Psoas muscle (tissue), 8 donors: ENCODE results near the gene GMFB. TPM values are rescaled to one million over a fixed set of nuclear protein-coding genes. Genes with fewer than 3 reads are reported as not detected.

Experiments
- ATAC-seq, 4 donors: fragments of 200-7000 bp; cut with Tn5 transposase; one replicate each; pipeline ENCODE4 v1.9.1; 2020; ENCODE audit warnings: moderate library complexity in 3 of 4, mild to moderate bottlenecking in 2 of 4
- DNase-seq, 2 donors: peaks; one replicate each; pipeline ENCODE4 v3.0.0-alpha.2; 2020
- H3K27ac ChIP-seq: fragments of 200-600 bp; one replicate; pipeline ENCODE4 v1.8.0; 2022
- H3K27me3 ChIP-seq, 3 donors: fragments of 200-600 bp in 1 of 3; one replicate each; pipeline versions ENCODE4 v1.6.1 to v1.8.0; 2013 to 2022; ENCODE audit warnings: low read length in 2 of 3, mild to moderate bottlenecking in 2 of 3, moderate library complexity in 1 of 3; ENCODE audit not compliant: insufficient read depth in 3 of 3
- H3K36me3 ChIP-seq, 2 donors: fragments of 200-600 bp in 1 of 2; one replicate each; pipeline versions ENCODE4 v1.6.1 to v1.8.0; 2013 to 2022; ENCODE audit warnings: low read depth in 1 of 2, mild to moderate bottlenecking in 1 of 2, moderate library complexity in 1 of 2; ENCODE audit not compliant: insufficient read depth in 1 of 2
- H3K4me1 ChIP-seq: fragments of 200-600 bp; one replicate; pipeline ENCODE4 v1.8.0; 2022
- H3K4me3 ChIP-seq: fragments of 200-600 bp; one replicate; pipeline ENCODE4 v1.8.0; 2022; ENCODE audit warnings: mild to moderate bottlenecking
- H3K9me3 ChIP-seq: fragments of 200-600 bp; one replicate; pipeline ENCODE4 v1.8.0; 2022
- WGBS, 3 donors: extraction: QIAGEN DNeasy Blood & Tissue Kit; methylation state at CpG; one replicate each; pipeline versions ENCODE4 v1.1.6 to v1.1.7; 2013; 5-methylcytosine and 5-hydroxymethylcytosine counted together
- intact Hi-C, 2 donors: fragments of 100-400 bp; cut with DNase I; formaldehyde crosslinking; loops; one replicate each; pipeline versions ENCODE4 v1.11.0 to v1.14.2; 2022
- polyA plus RNA-seq, 3 donors: library from polyadenylated mRNA; stranded (reverse); fragments of 200-250 nt; gene quantifications; one replicate each; pipeline ENCODE4 v1.2.3, GENCODE V29; 2013
- total RNA-seq, 4 donors: library from RNA; stranded (reverse); fragmentation: NEBNext Ultra II Directional in 2 of 4; extraction: Animal tissue kit (Norgen Biotek cat#: 25700) in 2 of 4; gene quantifications; one replicate each; pipeline versions ENCODE4 v1.2.1 to v1.2.4, GENCODE V29; 2021 to 2023
- TF ChIP-seq, protein P1 (sequence below): fragments of 200-600 bp; IDR thresholded peaks from one replicate; pipeline ENCODE4 v1.8.0; 2022; ENCODE audit warnings: antibody characterized with exemption
- donor health status: healthy with polysubstance abuse.
- donor health status: DM: no; HTN: no; CAD: no; lungs with moderate emphysema.
- donor health status: Bipolar disorder and iron deficiency.
- donor health status: healthy.
- donor health status: DM: yes; HTN: yes; CAD: no.
- donor health status: DM: no; HTN: no; CAD: no.
- donor health status: DM: no; HTN: no; CAD: no.
- donor health status: DM: yes; HTN: yes; CAD: no.

GMFB gene
- total and polyA plus RNA-seq, 7 donors, result 5.0 to 22.9 (median 14.5) TPM

GRCh38 chr14:54487771-54488170, 1.0 kb downstream of the GMFB start:
- no peak for ATAC-seq
- Histone ChIP-seq H3K27me3 (no peaks in the 10 kb centered on the region), H3K27ac (peak overlapping the region; percentile 97), H3K4me3 (peak overlapping the region; percentile 99), H3K9me3 (no peaks in the 10 kb centered on the region), H3K36me3 (peaks cover 4 to 10% of the 10 kb centered on the region in 2 donors), H3K4me1 (peaks cover 15% of the 10 kb centered on the region)
- DNase-seq, result no peak
- TF ChIP-seq, protein P1, sequence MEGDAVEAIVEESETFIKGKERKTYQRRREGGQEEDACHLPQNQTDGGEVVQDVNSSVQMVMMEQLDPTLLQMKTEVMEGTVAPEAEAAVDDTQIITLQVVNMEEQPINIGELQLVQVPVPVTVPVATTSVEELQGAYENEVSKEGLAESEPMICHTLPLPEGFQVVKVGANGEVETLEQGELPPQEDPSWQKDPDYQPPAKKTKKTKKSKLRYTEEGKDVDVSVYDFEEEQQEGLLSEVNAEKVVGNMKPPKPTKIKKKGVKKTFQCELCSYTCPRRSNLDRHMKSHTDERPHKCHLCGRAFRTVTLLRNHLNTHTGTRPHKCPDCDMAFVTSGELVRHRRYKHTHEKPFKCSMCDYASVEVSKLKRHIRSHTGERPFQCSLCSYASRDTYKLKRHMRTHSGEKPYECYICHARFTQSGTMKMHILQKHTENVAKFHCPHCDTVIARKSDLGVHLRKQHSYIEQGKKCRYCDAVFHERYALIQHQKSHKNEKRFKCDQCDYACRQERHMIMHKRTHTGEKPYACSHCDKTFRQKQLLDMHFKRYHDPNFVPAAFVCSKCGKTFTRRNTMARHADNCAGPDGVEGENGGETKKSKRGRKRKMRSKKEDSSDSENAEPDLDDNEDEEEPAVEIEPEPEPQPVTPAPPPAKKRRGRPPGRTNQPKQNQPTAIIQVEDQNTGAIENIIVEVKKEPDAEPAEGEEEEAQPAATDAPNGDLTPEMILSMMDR, result no peak
- WGBS, 3 donors, result 18 to 24% (median 23%) methylated on average over 4 of the region's 4 CpGs
- intact Hi-C loops, result no loop called here

GRCh38 chr14:54486685-54487084, 2.1 kb downstream of the GMFB start:
- no peak overlapping the region for H3K4me3 ChIP-seq
- intact Hi-C loops, result no loop called here
- no peak for ATAC-seq
- H3K27me3 ChIP-seq, result no peaks in the 10 kb centered on the region
- TF ChIP-seq, protein P1, result no peak
- no peaks in the 10 kb centered on the region for H3K9me3 ChIP-seq
- peaks cover 4 to 21% of the 10 kb centered on the region in 2 donors for H3K36me3 ChIP-seq
- 89 to 95% (median 91%) methylated on average over 1 of the region's 1 CpG for WGBS, 3 donors
- no peak for DNase-seq
- H3K4me1 ChIP-seq, result peaks cover 15% of the 10 kb centered on the region
- H3K27ac ChIP-seq, result no peak overlapping the region

- intact Hi-C loops, result loop anchor here in 1 of 2 donors (5.0 kb wide), 1 partner anchor 42 kb away; the partner anchor contains the start of gene CNIH1
- Histone ChIP-seq H3K4me1 (peaks cover 21% of the 10 kb centered on the region), H3K36me3 (peaks cover 4 to 48% of the 10 kb centered on the region in 2 donors), H3K27ac (no peak overlapping the region), H3K4me3 (no peak overlapping the region), H3K27me3 (no peaks in the 10 kb centered on the region), H3K9me3 (no peaks in the 10 kb centered on the region)
- TF ChIP-seq, protein P1, result no peak
- no peak for DNase-seq
- no peak for ATAC-seq
Measured at GRCh38 chr14:54483846-54484245, 4.9 kb downstream of the GMFB start.

DNA sequence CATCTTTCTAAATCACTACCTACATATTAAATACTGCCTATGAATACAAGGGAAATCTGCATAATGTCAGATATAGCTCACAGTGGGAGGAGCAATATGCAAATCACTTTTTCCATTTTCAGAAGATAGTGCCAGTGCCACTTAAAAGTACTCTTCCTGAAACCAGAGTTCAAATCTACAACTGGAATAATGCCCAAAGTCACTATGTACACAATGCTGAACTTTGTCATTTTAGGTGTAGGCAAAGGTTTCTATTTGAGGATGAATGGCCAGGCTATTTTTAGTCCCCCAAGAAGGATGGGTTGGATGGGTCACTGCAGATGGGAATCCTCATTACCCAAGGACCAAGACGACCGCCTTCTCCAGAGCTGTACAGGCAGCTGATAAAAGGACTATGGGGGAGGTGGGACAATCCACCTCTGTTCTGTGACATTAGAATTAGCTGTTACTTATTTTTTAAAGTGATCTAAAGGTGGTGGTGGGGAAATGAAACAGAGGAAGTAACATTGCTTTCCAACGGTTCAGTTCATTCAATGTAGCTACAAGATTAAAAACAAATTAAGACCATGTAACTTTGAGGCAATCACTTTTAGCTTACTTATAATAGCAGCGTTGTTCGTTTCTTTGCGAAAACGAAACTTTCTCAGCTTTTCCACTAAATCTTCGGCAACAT, 5.6 kb downstream of the GMFB start:
- ATAC-seq (peak in 1 of 4 donors; percentile 41), DNase-seq (no peak)
- Histone ChIP-seq H3K36me3 (peaks cover 4 to 54% of the 10 kb centered on the region in 2 donors), H3K27ac (no peak overlapping the region), H3K4me3 (no peak overlapping the region), H3K4me1 (peaks cover 22% of the 10 kb centered on the region), H3K9me3 (no peaks in the 10 kb centered on the region), H3K27me3 (no peaks in the 10 kb centered on the region)
- 76 to 83% (median 81%) methylated on average over 8 of the region's 8 CpGs for WGBS, 3 donors
- TF ChIP-seq, protein P1, result no peak
- intact Hi-C loops, result loop anchor here in 1 of 2 donors (5.0 kb wide), 1 partner anchor 41 kb away; the partner anchor contains the start of gene CNIH1
